Measurements from ENCODE around the gene FGGY. TPM values are rescaled to one million over a fixed set of nuclear protein-coding genes. Genes with fewer than 3 reads are reported as not detected.

FGGY gene
- total RNA-seq, 2 donors from 2014 or later, result 14.1 to 14.8 TPM

DNA sequence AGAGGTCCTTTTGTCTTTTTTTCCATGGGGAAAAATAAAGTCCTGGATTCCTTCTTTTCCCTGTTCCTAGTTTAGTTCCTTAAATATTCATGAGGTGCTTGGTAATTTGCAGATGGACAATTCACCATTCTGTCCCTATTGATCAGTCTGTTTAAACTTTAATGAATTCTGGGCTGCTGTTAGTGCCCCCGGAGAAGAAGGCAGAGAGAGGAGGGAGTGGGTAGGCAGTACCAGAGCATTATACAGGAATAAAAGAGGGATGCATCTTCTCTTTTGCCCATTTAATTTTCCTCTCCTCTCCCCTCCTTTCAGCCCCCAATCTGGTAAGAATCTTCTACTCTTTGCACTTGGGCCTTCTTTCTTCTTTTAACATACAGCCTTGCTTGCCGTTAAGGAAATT is 25.9 kb downstream of the FGGY start:
- Mint-ChIP-seq H3K4me1 (peaks cover 2% of the 10 kb centered on the region), H3K27me3 (ENCODE audit: insufficient read depth) (no peaks in the 10 kb centered on the region), H3K36me3 (ENCODE audit: low read depth) (peaks cover 32% of the 10 kb centered on the region), H3K9me3 (peaks cover 17% of the 10 kb centered on the region), H3K27ac (no peak overlapping the region), H3K4me3 (no peak overlapping the region)
- DNase-seq, result no peak
- H3K4me1 ChIP-seq (ENCODE audit: control insufficient read depth, insufficient read depth, low read length), result no peaks in the 10 kb centered on the region
- H3K27ac ChIP-seq (ENCODE audit: low read depth, low read length), result no peak overlapping the region
- no peaks in the 10 kb centered on the region for H3K9me3 ChIP-seq (ENCODE audit: control insufficient read depth, low read length)
- H3K9ac ChIP-seq (ENCODE audit: extremely low read depth, low read length, poor library complexity, severe bottlenecking), result no peak overlapping the region
- H3K36me3 ChIP-seq (ENCODE audit: control insufficient read depth, insufficient read depth, low read length), result no peaks in the 10 kb centered on the region
- no peak overlapping the region for H3K4me3 ChIP-seq (ENCODE audit: low read length)
- TF ChIP-seq, protein P1, sequence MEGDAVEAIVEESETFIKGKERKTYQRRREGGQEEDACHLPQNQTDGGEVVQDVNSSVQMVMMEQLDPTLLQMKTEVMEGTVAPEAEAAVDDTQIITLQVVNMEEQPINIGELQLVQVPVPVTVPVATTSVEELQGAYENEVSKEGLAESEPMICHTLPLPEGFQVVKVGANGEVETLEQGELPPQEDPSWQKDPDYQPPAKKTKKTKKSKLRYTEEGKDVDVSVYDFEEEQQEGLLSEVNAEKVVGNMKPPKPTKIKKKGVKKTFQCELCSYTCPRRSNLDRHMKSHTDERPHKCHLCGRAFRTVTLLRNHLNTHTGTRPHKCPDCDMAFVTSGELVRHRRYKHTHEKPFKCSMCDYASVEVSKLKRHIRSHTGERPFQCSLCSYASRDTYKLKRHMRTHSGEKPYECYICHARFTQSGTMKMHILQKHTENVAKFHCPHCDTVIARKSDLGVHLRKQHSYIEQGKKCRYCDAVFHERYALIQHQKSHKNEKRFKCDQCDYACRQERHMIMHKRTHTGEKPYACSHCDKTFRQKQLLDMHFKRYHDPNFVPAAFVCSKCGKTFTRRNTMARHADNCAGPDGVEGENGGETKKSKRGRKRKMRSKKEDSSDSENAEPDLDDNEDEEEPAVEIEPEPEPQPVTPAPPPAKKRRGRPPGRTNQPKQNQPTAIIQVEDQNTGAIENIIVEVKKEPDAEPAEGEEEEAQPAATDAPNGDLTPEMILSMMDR (conservative IDR thresholded peaks at IDR 0.05), result no peak
- no peaks in the 10 kb centered on the region for H3K27me3 ChIP-seq (ENCODE audit: control insufficient read depth, insufficient read depth, low read length, poor library complexity, severe bottlenecking)
- 89% methylated on average over 2 of the region's 2 CpGs; no CpG with 5 or more reads in 1 of the 2 experiments for WGBS, 2 experiments (ENCODE audit: insufficient coverage in 1 of 2, insufficient read length in 1 of 2)

DNA sequence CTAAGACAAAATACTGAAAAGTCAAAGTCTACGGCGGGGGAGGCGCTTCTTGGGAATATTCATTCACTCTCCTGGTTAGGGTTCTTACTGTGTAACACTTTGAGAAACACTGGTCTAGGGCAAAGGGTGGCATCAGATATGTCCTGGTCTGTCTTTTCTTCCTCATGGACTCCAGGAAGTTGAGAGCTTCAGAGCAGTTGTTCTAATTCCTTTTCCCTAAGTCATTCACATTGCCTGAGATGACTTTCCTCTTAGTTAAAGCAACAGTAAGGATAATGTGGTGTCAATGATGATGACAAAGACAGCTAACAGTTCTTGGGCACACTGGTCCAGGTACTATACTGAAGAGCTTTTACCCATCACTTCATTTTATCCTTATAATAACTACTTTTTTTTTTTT is 27.0 kb downstream of the FGGY start:
- H3K9ac ChIP-seq (ENCODE audit: extremely low read depth, low read length, poor library complexity, severe bottlenecking), result no peak overlapping the region
- Mint-ChIP-seq H3K27me3 (ENCODE audit: insufficient read depth) (no peaks in the 10 kb centered on the region), H3K9me3 (peaks cover 11% of the 10 kb centered on the region), H3K27ac (no peak overlapping the region), H3K4me1 (no peaks in the 10 kb centered on the region), H3K4me3 (no peak overlapping the region), H3K36me3 (ENCODE audit: low read depth) (peaks cover 27% of the 10 kb centered on the region)
- no peaks in the 10 kb centered on the region for H3K27me3 ChIP-seq (ENCODE audit: control insufficient read depth, insufficient read depth, low read length, poor library complexity, severe bottlenecking)
- no peaks in the 10 kb centered on the region for H3K36me3 ChIP-seq (ENCODE audit: control insufficient read depth, insufficient read depth, low read length)
- WGBS, 2 experiments (ENCODE audit: insufficient coverage in 1 of 2, insufficient read length in 1 of 2), result 88 to 100% methylated on average over 3 of the region's 3 CpGs
- H3K4me1 ChIP-seq (ENCODE audit: control insufficient read depth, insufficient read depth, low read length), result no peaks in the 10 kb centered on the region
- no peak overlapping the region for H3K4me3 ChIP-seq (ENCODE audit: low read length)
- H3K27ac ChIP-seq (ENCODE audit: low read depth, low read length), result no peak overlapping the region
- TF ChIP-seq, protein P1 (conservative IDR thresholded peaks at IDR 0.05), result no peak
- H3K9me3 ChIP-seq (ENCODE audit: control insufficient read depth, low read length), result no peaks in the 10 kb centered on the region
- DNase-seq, result no peak

DNA sequence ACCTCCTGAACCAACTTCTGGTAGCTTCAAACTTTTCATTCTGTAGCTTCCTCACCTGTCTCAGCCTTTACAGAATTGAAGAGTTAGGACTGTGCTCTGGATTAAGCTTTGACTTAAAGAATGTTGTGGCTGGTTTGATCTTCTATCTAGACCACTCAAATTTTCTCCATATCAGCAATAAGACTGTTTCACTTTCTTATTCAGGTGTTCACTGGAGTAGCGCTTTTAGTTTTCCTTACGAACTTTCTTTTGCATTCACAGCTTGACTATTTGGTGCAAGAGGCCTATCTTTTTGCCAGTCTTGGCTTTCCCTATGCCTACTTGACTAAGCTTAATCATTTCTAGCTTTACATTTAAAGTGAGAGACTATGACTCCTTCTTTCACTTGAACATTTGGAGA is 31.5 kb downstream of the FGGY start:
- H3K27me3 Mint-ChIP-seq (ENCODE audit: insufficient read depth), result no peaks in the 10 kb centered on the region
- H3K9ac ChIP-seq (ENCODE audit: extremely low read depth, low read length, poor library complexity, severe bottlenecking), result no peak overlapping the region
- H3K4me3 ChIP-seq (ENCODE audit: low read length), result no peak overlapping the region
- TF ChIP-seq, protein P1 (conservative IDR thresholded peaks at IDR 0.05), result no peak
- no peaks in the 10 kb centered on the region for H3K9me3 ChIP-seq (ENCODE audit: control insufficient read depth, low read length)
- DNase-seq, result no peak
- H3K27me3 ChIP-seq (ENCODE audit: control insufficient read depth, insufficient read depth, low read length, poor library complexity, severe bottlenecking), result no peaks in the 10 kb centered on the region
- 88 to 90% methylated on average over 2 of the region's 2 CpGs for WGBS, 2 experiments (ENCODE audit: insufficient coverage in 1 of 2, insufficient read length in 1 of 2)
- no peaks in the 10 kb centered on the region for H3K4me1 Mint-ChIP-seq
- no peaks in the 10 kb centered on the region for H3K36me3 ChIP-seq (ENCODE audit: control insufficient read depth, insufficient read depth, low read length)
- no peak overlapping the region for H3K27ac ChIP-seq (ENCODE audit: low read depth, low read length)
- no peak overlapping the region for H3K27ac Mint-ChIP-seq
- peaks cover 7% of the 10 kb centered on the region for H3K9me3 Mint-ChIP-seq
- H3K4me3 Mint-ChIP-seq, result no peak overlapping the region
- peaks cover 23% of the 10 kb centered on the region for H3K36me3 Mint-ChIP-seq (ENCODE audit: low read depth)
- no peaks in the 10 kb centered on the region for H3K4me1 ChIP-seq (ENCODE audit: control insufficient read depth, insufficient read depth, low read length)

Measured in endodermal cell (in vitro differentiated cells).